ENCODE results near the gene BOD1. TPM values are rescaled to one million over a fixed set of nuclear protein-coding genes. Genes with fewer than 3 reads are reported as not detected.
"Not testable (repeated sequence)": the region's sequence is repeated elsewhere in the genome, so short reads cannot be mapped to it uniquely, and the experiment has no call there.

BOD1 gene
- total and polyA plus RNA-seq, 4 donors = 15.1 to 16.0 (median 15.6) TPM

DNA sequence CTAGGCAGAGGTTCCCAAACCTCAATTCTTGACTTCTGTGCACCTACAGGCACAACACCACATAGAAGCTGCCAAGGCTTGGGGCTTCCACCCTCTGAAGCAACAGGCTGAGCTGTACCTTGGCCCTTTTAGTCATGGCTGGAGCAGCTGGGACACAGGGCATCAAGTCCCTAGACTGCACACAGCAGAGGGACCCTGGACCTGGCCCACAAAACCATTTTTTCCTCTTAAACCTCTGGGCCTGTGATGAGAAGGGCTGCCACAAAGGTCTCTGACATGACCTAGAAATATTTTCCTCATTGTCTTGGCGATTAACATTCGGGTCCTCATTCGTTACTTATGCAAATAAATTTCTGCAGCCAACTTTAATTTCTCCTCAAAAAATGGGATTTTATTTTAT is 30.3 kb downstream of the BOD1 start:
- not testable (repeated sequence) for H3K36me3 ChIP-seq (ENCODE audit: control insufficient read depth in 4 of 4, insufficient read depth in 3 of 4, low read depth in 1 of 4, low read length in 3 of 4); DNase-seq (ENCODE audit: low spot score); H3K27ac ChIP-seq (ENCODE audit: low read depth in 1 of 2, low read length in 2 of 2); H3K27me3 ChIP-seq (ENCODE audit: control insufficient read depth in 4 of 4, insufficient read depth in 4 of 4, low read length in 3 of 4); H3K4me3 ChIP-seq (ENCODE audit: low read depth in 1 of 3, low read length in 3 of 3); H3K9me3 ChIP-seq (ENCODE audit: control insufficient read depth in 4 of 4, low read length in 3 of 4); H3K4me1 ChIP-seq (ENCODE audit: control insufficient read depth in 4 of 4, insufficient read depth in 4 of 4, low read length in 3 of 4); H3K9ac ChIP-seq (ENCODE audit: low read depth in 1 of 2, low read length in 2 of 2)
- WGBS = 98% methylated on average over 3 of the region's 3 CpGs

DNA sequence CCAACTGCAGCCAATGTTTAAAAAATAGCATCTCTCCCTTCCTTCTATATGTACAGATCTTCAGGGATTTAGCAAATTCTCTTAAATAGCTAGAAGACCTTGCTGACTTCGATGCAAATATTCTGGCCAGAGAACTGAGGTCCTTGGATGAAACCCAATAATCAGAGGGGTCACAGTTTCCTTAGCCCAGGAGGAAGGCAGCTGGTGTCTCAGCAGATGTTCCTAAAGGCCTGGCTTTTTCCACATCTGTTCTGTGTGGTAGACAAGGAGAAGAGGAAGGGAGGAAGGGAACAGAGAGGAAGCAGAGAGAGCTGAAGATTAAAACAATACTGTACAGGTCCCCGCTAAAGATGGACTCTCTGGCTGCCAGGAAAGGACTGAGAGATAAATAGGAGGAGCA is 33.1 kb downstream of the BOD1 start:
- Histone ChIP-seq H3K27ac (ENCODE audit: low read depth in 1 of 2, low read length in 2 of 2) (no peak overlapping the region), H3K4me1 (ENCODE audit: control insufficient read depth in 4 of 4, insufficient read depth in 4 of 4, low read length in 3 of 4) (no peaks in the 10 kb centered on the region), H3K27me3 (ENCODE audit: control insufficient read depth in 4 of 4, insufficient read depth in 4 of 4, low read length in 3 of 4) (no peaks in the 10 kb centered on the region), H3K9ac (ENCODE audit: low read depth in 1 of 2, low read length in 2 of 2) (no peak overlapping the region), H3K4me3 (ENCODE audit: low read depth in 1 of 3, low read length in 3 of 3) (no peak overlapping the region), H3K36me3 (ENCODE audit: control insufficient read depth in 4 of 4, insufficient read depth in 3 of 4, low read depth in 1 of 4, low read length in 3 of 4) (no peaks in the 10 kb centered on the region), H3K9me3 (ENCODE audit: control insufficient read depth in 4 of 4, low read length in 3 of 4) (peaks cover 5 to 11% (median 6%) of the 10 kb centered on the region in 4 donors)
- no peak for DNase-seq (ENCODE audit: low spot score)
- WGBS = 72% methylated on average over 2 of the region's 2 CpGs
- TF ChIP-seq, protein P1, sequence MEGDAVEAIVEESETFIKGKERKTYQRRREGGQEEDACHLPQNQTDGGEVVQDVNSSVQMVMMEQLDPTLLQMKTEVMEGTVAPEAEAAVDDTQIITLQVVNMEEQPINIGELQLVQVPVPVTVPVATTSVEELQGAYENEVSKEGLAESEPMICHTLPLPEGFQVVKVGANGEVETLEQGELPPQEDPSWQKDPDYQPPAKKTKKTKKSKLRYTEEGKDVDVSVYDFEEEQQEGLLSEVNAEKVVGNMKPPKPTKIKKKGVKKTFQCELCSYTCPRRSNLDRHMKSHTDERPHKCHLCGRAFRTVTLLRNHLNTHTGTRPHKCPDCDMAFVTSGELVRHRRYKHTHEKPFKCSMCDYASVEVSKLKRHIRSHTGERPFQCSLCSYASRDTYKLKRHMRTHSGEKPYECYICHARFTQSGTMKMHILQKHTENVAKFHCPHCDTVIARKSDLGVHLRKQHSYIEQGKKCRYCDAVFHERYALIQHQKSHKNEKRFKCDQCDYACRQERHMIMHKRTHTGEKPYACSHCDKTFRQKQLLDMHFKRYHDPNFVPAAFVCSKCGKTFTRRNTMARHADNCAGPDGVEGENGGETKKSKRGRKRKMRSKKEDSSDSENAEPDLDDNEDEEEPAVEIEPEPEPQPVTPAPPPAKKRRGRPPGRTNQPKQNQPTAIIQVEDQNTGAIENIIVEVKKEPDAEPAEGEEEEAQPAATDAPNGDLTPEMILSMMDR (IDR thresholded peaks at IDR 0.05; ENCODE audit: low read depth, low read length, missing input control) = no peak
- TF ChIP-seq GABPA (IDR thresholded peaks at IDR 0.05 in 1 of 2, conservative IDR thresholded peaks at IDR 0.05 in 1 of 2) (no peak), TAF1 (conservative IDR thresholded peaks at IDR 0.05) (no peak), RAD21 (IDR thresholded peaks at IDR 0.05) (no peak), HNF4A (conservative IDR thresholded peaks at IDR 0.05) (no peak), RXRA (IDR thresholded peaks at IDR 0.05) (no peak), FOXA1 (IDR thresholded peaks at IDR 0.05) (no peak), JUND (IDR thresholded peaks at IDR 0.05) (no peak), FOXA2 (IDR thresholded peaks at IDR 0.05) (no peak), SP1 (IDR thresholded peaks at IDR 0.05) (no peak), EGR1 (IDR thresholded peaks at IDR 0.05; ENCODE audit: low read depth in 2 of 2) (no peak)
- TF ChIP-seq, protein P2, sequence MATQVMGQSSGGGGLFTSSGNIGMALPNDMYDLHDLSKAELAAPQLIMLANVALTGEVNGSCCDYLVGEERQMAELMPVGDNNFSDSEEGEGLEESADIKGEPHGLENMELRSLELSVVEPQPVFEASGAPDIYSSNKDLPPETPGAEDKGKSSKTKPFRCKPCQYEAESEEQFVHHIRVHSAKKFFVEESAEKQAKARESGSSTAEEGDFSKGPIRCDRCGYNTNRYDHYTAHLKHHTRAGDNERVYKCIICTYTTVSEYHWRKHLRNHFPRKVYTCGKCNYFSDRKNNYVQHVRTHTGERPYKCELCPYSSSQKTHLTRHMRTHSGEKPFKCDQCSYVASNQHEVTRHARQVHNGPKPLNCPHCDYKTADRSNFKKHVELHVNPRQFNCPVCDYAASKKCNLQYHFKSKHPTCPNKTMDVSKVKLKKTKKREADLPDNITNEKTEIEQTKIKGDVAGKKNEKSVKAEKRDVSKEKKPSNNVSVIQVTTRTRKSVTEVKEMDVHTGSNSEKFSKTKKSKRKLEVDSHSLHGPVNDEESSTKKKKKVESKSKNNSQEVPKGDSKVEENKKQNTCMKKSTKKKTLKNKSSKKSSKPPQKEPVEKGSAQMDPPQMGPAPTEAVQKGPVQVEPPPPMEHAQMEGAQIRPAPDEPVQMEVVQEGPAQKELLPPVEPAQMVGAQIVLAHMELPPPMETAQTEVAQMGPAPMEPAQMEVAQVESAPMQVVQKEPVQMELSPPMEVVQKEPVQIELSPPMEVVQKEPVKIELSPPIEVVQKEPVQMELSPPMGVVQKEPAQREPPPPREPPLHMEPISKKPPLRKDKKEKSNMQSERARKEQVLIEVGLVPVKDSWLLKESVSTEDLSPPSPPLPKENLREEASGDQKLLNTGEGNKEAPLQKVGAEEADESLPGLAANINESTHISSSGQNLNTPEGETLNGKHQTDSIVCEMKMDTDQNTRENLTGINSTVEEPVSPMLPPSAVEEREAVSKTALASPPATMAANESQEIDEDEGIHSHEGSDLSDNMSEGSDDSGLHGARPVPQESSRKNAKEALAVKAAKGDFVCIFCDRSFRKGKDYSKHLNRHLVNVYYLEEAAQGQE (IDR thresholded peaks at IDR 0.05) = no peak
- TF ChIP-seq, protein P3, sequence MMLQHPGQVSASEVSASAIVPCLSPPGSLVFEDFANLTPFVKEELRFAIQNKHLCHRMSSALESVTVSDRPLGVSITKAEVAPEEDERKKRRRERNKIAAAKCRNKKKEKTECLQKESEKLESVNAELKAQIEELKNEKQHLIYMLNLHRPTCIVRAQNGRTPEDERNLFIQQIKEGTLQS (IDR thresholded peaks at IDR 0.05) = no peak
- TF ChIP-seq, protein P4, sequence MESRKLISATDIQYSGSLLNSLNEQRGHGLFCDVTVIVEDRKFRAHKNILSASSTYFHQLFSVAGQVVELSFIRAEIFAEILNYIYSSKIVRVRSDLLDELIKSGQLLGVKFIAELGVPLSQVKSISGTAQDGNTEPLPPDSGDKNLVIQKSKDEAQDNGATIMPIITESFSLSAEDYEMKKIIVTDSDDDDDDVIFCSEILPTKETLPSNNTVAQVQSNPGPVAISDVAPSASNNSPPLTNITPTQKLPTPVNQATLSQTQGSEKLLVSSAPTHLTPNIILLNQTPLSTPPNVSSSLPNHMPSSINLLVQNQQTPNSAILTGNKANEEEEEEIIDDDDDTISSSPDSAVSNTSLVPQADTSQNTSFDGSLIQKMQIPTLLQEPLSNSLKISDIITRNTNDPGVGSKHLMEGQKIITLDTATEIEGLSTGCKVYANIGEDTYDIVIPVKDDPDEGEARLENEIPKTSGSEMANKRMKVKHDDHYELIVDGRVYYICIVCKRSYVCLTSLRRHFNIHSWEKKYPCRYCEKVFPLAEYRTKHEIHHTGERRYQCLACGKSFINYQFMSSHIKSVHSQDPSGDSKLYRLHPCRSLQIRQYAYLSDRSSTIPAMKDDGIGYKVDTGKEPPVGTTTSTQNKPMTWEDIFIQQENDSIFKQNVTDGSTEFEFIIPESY (IDR thresholded peaks at IDR 0.05) = no peak
- TF ChIP-seq, protein P5, sequence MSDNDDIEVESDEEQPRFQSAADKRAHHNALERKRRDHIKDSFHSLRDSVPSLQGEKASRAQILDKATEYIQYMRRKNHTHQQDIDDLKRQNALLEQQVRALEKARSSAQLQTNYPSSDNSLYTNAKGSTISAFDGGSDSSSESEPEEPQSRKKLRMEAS (IDR thresholded peaks at IDR 0.05) = no peak

All from liver (tissue), 9 donors.